ENCODE data around the gene LY6G5C.

DNA sequence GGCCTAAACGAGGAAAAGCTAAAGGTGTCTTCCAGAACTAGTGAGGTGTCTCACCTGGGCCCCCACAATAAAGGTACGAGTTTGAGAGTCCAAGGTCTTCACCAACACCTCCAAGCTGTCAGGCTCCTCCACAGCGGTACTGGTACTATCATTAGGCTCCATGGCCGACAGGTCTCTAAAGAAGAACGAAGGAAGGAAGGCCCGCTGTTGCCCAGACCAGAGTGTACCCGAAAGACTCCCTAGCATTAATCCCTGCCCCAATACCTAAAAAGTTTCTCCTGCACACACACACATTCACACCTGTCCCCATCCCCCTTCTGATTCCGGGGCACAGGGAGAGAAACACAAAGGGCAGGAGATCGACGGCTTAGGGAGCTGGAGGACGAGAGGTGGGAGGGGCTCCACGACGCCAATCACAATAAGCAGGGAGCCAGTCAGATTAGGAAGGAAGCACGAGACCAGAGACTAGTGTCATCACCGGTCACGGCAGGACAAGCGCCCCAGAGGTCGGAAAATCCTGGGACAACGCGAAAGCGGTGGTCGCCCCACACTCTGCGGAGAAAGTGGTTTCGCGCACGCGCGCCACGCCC is 29.2 kb downstream of the LY6G5C start:
- TF ChIP-seq POLR2AphosphoS5 (IDR thresholded peaks at IDR 0.05) = peak in 3 of 4 donors; percentile 0 to 64 (median 31)
- TF ChIP-seq POLR2A (IDR thresholded peaks at IDR 0.05) = peak in 1 of 2 donors; percentile 9
- TF ChIP-seq, protein P1, sequence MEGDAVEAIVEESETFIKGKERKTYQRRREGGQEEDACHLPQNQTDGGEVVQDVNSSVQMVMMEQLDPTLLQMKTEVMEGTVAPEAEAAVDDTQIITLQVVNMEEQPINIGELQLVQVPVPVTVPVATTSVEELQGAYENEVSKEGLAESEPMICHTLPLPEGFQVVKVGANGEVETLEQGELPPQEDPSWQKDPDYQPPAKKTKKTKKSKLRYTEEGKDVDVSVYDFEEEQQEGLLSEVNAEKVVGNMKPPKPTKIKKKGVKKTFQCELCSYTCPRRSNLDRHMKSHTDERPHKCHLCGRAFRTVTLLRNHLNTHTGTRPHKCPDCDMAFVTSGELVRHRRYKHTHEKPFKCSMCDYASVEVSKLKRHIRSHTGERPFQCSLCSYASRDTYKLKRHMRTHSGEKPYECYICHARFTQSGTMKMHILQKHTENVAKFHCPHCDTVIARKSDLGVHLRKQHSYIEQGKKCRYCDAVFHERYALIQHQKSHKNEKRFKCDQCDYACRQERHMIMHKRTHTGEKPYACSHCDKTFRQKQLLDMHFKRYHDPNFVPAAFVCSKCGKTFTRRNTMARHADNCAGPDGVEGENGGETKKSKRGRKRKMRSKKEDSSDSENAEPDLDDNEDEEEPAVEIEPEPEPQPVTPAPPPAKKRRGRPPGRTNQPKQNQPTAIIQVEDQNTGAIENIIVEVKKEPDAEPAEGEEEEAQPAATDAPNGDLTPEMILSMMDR (IDR thresholded peaks at IDR 0.05) = no peak

Data from sigmoid colon (tissue), 4 donors.